Left cardiac atrium (tissue), 4 donors: ENCODE results near the gene ITPR3. TPM values are rescaled to one million over a fixed set of nuclear protein-coding genes. Genes with fewer than 3 reads are reported as not detected.

Experiments used
- ATAC-seq, 2 donors: fragments of 200-7000 bp; cut with Tn5 transposase; one replicate each; pipeline ENCODE4 v1.9.1; 2020; ENCODE audit warnings: mild to moderate bottlenecking in 2 of 2, moderate library complexity in 2 of 2
- DNase-seq: peaks from one replicate; pipeline ENCODE4 v3.0.0-alpha.2; 2020
- intact Hi-C, 2 donors: fragments of 100-400 bp; cut with DNase I; formaldehyde crosslinking; loops; one replicate each; pipeline versions ENCODE4 v1.14.1 to v1.15.1; 2022 to 2023
- long read RNA-seq: library from polyadenylated mRNA; unstranded; transcript quantifications from one replicate; pipeline ENCODE4 v2.0.0, GENCODE V29; 2021
- total RNA-seq, 2 donors: library from RNA; stranded (reverse); fragmentation: NEBNext Ultra II Directional; extraction: Animal tissue kit (Norgen Biotek cat#: 25700); gene quantifications; one replicate each; pipeline ENCODE4 v1.2.1, GENCODE V29; 2021
- donor health status: DM: no; HTN: yes; CAD: no.
- donor health status: DM: no; HTN: yes; CAD: no; lungs with severe emphysema.
- donor health status: DM: yes; HTN: yes; CAD: no.
- donor health status: Dilated cardiomyopathy.

Gene ITPR3
- 10 to 100 TPM in 1 of 2 donors, 1 to 10 TPM in 1; 9.6 to 16.6 TPM for total RNA-seq
- long read RNA-seq, partial matches to known transcripts = 14 of 18 reads
- long read RNA-seq, other reads (novel, unspliced or antisense) = 4 of 18 reads

DNA sequence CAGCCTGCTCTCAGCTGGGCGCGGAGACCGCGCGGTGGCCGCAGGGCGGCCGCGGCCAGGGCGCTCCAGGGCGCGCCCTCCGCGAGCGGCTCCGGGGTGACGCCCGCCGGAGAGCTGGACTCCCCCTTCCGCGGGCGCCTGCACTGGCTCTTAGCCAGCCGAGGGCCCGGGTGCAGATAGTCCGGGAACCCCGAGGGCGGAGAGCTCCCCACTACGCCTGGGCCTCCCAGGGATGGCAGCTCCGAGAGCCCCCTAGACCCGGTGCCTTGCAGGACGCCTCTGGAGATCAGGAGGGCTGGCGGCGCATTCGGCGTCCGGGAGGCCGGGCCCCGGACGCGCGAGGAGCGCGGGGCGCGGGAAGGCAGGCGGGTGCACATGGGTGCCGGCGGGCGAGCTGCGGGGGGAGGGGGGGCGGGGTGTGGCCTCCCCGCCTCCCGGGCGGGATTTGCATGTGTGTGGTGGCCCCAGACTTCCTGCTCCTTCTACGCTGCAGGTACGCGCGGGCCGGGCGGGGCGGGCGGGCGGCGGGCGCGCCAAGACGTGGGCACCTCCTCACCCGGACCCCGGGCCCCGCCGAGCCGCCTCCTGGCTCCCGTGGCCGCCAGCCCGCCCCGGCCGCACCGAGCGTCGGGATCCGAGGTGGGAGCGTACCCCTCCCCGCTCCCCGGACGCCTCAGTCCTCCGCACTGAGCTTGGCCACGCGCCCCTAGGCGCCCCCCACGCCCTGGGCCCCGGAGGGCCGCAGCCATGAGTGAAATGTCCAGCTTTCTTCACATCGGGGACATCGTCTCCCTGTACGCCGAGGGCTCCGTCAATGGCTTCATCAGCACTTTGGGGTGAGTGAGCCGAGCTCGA lies at the start of gene ITPR3:
Gene ITPR3 (plus strand): TSS at position 467 of the 855 bp plus-strand sequence. CDS start 281 bp downstream, at position 748.
- intact Hi-C loops = no loop called here
- DNase-seq = peak; percentile 69
- ATAC-seq = peak; percentile 66 to 75

DNA sequence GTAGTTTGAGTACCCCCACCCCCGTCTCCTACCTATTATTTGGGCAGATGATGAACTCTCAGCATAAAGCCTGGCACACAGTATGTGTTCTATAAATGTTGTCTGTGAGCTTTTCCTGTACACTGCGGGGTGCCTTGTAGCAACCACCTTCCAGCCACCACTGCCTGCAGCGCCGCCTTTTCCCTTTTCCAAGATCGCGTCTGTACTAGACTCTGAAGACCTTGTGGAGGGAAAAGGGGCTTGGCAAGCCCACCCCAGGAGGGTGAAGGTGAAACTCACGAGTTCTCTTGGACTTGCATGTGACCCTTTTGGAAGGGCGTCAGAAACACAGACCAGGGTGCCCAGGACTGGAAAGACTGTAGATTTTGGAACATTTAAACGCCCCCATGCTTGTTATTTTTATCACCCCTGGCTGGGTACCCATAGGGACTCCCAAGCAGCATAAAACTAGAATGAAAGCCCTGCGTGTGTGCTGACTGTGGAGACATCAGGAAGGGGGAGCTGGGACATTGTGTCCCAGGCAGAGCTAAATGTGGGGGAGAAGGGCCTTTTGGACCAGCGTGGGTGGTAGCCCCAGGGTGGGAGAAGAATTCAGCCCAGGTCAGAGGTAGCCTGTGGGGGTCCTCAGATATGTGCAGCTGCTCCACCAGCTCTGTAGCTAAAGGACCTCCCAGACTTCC lies 49.3 kb upstream of the ITPR3 start:
- intact Hi-C loops = loop anchor here in 1 of 2 donors (10.0 kb wide), 1 partner anchor 117 kb away; the partner anchor contains the start of gene ZBTB9
- DNase-seq (no peak), ATAC-seq (peak; percentile 8 to 9)

GRCh38 chr6:33575211-33575610 lies 45.9 kb upstream of the ITPR3 start:
- DNase-seq (no peak), ATAC-seq (no peak)
- intact Hi-C loops = loop anchor here in 1 of 2 donors (10.0 kb wide), 1 partner anchor 120 kb away; the partner anchor contains the start of gene ZBTB9

DNA sequence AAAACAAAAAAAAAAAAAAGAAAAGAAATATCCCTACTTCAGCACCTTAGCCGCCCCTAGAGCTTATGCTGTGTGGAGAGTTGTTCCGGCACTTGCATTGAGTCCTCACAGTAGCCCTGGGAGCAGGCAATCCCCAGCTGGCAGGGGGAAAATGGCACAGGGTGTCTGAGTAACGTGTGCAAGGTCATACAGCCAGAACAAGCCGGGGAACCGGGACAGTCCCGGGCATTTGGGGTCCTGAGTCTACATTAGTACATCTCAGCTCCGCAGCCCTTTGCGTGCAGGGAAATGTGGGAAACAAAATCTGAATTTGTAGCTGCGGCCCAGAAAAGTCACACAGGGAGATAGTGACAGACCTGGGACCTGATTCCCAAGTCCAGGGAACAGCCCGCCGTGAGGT lies 44.5 kb upstream of the ITPR3 start:
- intact Hi-C loops = loop anchor here in 1 of 2 donors (10.0 kb wide), 1 partner anchor 122 kb away; the partner anchor contains the start of gene ZBTB9
- DNase-seq (no peak), ATAC-seq (no peak)

DNA sequence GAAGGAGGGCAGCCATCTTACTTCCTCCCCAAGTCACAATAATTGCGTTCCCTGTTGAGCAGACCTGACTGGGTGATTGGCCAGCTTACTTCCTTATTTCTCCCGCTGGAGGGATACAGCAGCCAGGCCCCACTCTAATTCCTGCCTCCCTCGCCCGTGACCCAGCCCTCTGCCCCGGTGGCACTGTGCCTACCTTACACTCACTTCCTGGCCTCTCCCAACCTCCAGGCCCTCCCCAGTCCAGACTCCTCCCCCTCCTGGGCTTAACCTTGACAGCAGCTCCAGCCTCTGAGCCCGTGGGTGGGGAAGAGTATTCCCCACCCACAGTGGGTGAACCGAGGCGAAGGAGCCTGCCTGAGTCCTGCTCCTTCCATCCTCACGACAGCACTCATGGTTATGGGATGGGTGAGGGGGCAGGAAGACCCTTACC lies 44.0 kb upstream of the ITPR3 start:
- ATAC-seq = peak; percentile 9 to 44
- peak; percentile 71 for DNase-seq
- intact Hi-C loops = loop anchor here in 1 of 2 donors (10.0 kb wide), 1 partner anchor 122 kb away; the partner anchor contains the start of gene ZBTB9

- DNase-seq (no peak), ATAC-seq (no peak)
- intact Hi-C loops = loop anchor here in 1 of 2 donors (10.0 kb wide), 1 partner anchor 123 kb away; the partner anchor contains the start of gene ZBTB9
These were observed 43.4 kb upstream of the ITPR3 start for GRCh38 chr6:33577718-33578117.

- DNase-seq = no peak
- no peak for ATAC-seq
- intact Hi-C loops = loop anchor here in 1 of 2 donors (10.0 kb wide), 1 partner anchor 123 kb away; the partner anchor contains the start of gene ZBTB9
These were observed 43.0 kb upstream of the ITPR3 start for GRCh38 chr6:33578164-33578563.

DNA sequence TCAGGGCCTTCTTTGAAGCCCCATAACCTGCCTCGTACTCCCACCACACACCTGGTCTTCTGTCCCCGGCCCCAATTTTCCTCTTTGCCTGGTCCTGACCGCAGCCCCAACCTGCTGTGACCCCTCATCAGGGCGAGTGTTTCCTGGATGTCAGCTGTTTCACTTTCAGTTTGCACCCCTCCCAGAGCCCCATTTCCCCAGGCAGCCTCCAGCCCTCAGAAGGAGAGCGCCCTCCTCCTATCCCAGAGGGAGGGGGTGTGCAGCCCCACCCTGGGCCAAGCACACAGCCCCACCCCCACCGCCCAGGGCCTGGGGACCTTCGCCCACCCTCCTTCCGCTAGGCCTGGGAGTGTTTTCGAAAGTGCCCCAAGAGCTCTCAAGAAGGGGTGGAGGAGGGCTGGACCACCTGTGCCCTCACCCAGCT lies 42.5 kb upstream of the ITPR3 start:
- ATAC-seq (no peak), DNase-seq (no peak)
- intact Hi-C loops = loop anchor here in 1 of 2 donors (10.0 kb wide), 1 partner anchor 124 kb away; the partner anchor contains the start of gene ZBTB9

DNA sequence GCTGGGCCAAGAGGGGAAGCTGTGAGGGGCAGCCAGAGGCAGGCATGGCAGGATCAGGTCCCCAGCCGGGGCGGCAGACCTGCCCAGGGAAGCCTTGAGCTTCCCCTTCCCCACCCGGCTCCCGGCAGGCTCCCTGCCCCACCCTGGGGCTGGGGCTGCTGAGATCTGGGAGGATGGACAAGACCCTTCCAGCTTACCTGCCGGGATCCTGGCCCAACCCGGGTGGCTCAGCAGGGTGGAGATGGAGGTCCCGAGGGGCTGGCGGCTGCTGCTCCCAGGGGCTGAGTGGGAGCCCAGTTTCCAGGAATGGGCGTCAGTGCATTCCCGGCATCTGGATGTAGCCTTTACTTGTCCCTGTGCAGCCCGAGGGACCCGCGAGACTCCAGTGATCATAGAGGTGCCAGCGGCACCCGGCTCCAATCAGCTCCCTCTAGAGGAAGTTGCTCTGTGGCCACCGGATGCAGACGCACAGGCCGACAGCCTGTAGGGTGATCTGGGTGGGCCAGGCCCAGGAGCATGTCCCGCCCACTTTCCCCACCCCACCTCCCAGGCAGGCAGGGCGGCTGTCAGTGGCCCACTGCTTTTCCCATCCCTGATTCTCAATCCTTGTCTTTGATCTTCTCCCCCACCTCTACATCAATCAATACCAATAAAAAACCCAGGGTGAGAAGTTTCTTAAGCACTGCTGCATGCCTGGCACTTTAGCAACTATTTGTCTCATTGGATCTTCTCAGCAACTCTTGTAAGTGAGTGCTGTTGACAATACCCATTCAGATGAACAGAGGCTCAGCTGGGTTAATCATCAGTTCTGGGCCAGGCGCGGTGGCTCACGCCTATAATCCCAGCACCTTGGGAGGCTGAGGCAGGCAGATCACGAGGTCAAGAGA lies 41.1 kb upstream of the ITPR3 start, which contains the start of gene BAK1:
Gene BAK1 (minus strand): TSS at position 449 of the 887 bp plus-strand sequence. CDS start 2,672 bp downstream, outside the sequence.
- intact Hi-C loops = loop anchor here (10.0 kb wide), 4 partner anchors 55 to 575 kb away; partner anchors contain the start of gene ZBTB9 (in 1 of the 2)
- DNase-seq = peak; percentile 93
- ATAC-seq = peak; percentile 96

DNA sequence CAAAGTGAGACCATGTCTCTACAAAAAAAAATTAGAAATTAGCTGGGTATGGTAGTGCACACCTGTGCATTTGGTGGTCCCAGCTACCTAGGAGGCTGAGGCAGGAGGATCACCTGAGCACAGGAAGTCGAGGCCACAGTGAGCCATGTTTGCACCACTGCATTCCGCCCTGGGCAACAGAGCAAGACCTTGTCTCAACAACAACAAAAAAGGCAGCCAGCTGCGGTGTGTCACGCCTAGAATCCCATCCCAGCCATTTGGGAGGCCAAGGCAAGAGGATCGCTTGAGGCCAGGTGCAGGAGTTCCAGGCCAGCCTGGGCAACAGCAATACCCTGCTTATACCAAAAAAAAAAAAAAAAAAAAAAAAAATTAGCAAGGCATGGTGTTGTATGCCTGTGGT lies 39.9 kb upstream of the ITPR3 start:
- intact Hi-C loops = loop anchor here (10.0 kb wide), 3 partner anchors 54 to 574 kb away; no protein-coding TSS in a partner anchor
- ATAC-seq = no peak

DNA sequence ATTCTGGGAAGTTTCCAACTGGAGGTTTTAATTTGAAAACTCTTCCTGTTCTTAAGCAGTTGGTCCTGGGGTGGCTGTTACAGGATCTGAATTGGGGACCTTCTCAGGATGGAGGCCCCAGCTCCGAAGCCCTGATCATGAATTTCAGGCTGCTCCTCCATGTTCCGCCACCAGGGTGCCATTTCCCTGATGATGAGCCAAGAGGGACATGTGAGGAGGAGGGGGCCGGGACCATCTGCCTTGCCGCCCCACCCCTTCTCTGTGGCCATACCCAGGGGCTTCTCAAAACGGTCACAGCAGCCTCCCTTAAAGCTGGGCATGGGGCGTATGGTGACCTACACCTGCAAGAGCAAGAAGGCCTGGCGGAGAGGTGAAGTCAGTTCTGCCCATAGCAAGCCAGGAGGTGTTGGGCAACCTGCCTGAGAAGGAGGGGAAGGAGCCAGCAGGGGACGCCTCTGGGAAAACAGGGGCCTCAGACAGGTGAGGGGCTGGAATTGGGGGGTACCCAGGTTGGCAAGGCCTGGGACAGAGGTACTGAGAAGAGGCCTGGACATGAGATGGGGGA lies 37.4 kb upstream of the ITPR3 start:
- intact Hi-C loops = loop anchor here (10.0 kb wide), 3 partner anchors 51 to 571 kb away; no protein-coding TSS in a partner anchor

More for the DNA sequence above, 39.9 kb upstream of the ITPR3 start:
- no peak for DNase-seq

GRCh38 chr6:33584700-33585402 lies 36.3 kb upstream of the ITPR3 start:
- ATAC-seq (no peak), DNase-seq (no peak)
- intact Hi-C loops = loop anchor here (5.0 to 10.0 kb wide), 4 partner anchors 50 to 570 kb away; no protein-coding TSS in a partner anchor

More for the DNA sequence above, 37.4 kb upstream of the ITPR3 start:
- ATAC-seq = no peak
- DNase-seq = no peak

DNA sequence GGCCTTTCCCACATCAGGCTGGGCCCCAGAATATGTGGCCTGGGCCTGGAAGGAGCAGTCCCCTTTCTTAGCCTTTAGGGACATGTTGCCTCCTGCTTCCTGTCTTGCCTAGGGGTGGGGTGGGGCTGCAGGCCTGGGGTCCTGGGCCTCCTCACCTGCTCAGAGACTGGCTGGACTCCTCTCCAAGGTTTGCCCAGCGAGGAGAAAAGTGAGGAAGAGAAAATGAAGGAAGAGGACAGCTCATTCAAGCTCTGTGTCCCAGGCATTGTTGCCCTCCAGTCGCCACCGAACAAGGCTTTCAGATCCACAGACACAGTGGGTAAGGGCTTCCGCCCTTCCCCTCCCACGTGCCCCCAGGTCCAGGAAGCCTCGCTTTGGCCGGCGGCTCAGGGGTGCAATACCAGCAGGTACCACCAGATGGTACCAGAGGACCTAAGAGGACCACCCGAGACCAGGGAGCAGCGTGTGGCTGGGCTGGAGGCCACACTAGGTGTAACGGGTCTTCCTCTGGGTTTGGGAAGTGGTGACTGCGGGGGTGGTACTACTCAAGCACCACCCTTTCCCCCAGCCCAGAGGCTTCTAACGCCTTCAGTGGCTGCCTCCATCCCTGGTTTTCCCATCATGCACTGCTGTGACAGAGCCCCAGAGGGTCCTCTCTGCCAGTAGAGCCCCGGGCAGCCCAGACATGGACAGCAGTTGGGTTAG lies 35.6 kb upstream of the ITPR3 start:
- peak; percentile 86 for DNase-seq
- intact Hi-C loops = loop anchor here (5.0 to 10.0 kb wide), 4 partner anchors 49 to 569 kb away; no protein-coding TSS in a partner anchor

DNA sequence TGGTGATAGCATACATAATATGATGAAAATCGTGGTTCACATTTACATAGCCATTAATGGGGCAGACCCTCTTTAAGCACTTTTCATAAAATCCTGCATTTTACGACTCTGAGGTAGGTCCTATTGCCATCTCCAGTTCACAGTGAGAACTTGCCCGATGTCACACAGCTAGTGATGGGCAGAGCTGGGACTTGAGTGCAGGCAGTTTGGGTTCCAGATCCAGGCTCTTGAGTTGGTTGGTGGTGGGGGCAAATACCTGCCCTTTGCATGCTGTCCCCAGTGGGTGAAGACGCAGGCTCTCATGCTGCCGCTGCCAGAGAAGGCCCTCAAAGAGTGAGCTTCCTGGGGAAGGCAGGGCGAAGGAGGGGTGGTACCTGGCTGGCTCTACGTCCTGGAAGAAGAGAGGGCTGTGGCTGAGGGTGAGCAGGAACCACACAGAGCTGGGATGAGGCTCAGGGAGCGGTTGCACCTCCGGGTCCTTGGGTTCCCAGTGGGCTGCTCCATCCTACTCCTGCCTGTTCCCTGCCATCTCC lies 34.9 kb upstream of the ITPR3 start:
- intact Hi-C loops = loop anchor here (5.0 to 10.0 kb wide), 4 partner anchors 49 to 569 kb away; no protein-coding TSS in a partner anchor
- DNase-seq = no peak
- no peak for ATAC-seq

More for the DNA sequence above, 35.6 kb upstream of the ITPR3 start:
- peak; percentile 58 to 65 for ATAC-seq

- intact Hi-C loops = loop anchor here (5.0 to 10.0 kb wide), 4 partner anchors 47 to 567 kb away; no protein-coding TSS in a partner anchor
- no peak for ATAC-seq
These were observed 33.6 kb upstream of the ITPR3 start for GRCh38 chr6:33587529-33587928.

DNA sequence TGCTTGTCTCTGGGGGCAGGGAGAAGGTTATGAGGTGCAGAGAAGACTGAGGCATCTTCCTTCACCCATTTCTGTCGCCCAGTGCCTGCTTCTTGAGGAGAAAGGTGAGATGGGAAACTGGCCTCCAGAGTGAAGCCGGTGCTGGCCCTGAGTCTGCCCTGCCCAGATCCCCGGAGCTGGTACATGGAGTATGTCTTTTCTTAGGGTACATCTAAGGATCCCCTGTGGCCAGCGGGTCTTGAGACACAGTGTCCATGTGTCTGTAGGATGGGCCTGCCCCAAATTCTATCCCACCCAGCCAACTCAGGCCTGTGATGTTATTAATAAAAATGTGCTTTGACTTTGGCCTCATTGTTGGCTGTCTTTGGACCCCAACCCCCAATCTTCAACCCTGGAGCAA lies 32.2 kb upstream of the ITPR3 start:
- ATAC-seq (no peak), DNase-seq (no peak)
- intact Hi-C loops = loop anchor here (2.0 to 10.0 kb wide), 5 partner anchors 46 to 566 kb away; no protein-coding TSS in a partner anchor

More at GRCh38 chr6:33587529-33587928, 33.6 kb upstream of the ITPR3 start:
- no peak for DNase-seq
